ENCODE results near the gene TET3.
A peak's percentile ranks its signal among the peaks of the same experiment; 100 is the strongest.
"Not testable (repeated sequence)": the region's sequence is repeated elsewhere in the genome, so short reads cannot be mapped to it uniquely, and the experiment has no call there.

TET3 gene

GRCh38 chr2:73984203-73984921 is at the start of gene TET3:
TET3 (plus strand) TSS chr2:73984910; CDS start chr2:73986404, 1,494 bp downstream.
- DNase-seq: no peak

DNA sequence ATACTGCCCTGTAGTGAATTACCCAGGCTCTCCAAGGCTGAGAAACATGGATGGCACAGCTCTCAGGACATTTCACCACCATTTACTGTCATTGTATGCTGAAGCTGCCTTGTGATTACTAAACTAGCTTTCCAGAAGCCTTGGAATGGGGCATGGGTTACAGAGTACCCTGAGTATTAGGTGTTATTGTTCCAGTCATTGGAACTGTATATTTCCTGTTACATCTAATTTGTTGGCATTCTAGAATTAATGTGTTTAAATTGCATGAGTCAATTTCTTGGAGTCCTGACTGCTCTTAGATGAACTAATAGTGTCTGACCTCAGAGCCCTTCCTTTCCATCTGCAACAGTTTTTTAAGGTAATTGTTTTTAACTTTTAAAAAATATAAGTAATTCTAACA is 49.1 kb upstream of the TET3 start:
- no peak for DNase-seq

DNA sequence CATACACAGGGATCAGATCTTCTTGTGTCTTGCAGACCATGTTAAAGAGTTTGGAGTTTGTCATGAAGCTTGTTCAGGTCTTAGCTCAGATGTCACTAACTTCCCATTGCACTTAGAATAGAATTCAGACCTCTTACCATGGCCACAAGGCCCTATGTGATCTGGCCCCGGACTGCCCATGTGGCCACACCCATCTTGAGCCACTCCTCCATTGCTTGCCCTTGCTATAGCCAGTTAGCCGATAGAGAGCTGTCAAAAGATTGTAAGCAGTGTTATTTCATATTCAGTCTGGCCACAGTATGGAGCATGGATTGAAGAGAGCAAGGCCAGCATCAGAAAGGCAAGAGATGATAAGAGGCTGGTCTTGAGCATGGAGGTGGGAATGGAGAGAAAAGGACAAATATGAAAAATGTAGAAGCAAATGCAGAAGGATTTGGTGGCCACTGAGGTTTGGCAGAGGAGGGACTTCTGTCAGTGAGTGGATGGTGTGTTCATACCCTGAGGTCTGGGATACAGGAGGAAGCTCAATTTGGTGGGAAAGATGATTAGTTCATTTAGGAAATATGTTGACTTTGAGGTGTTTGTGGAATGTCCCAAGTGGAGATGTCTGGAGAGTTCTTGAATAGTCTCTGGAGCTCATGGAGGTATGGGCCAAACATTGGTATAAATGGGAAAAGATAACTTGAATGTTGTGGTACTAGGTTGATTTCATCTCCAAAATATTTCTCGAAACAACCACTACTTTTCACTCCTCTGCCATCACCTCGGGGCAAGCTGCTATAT is 47.4 kb upstream of the TET3 start:
- no peak for DNase-seq

DNA sequence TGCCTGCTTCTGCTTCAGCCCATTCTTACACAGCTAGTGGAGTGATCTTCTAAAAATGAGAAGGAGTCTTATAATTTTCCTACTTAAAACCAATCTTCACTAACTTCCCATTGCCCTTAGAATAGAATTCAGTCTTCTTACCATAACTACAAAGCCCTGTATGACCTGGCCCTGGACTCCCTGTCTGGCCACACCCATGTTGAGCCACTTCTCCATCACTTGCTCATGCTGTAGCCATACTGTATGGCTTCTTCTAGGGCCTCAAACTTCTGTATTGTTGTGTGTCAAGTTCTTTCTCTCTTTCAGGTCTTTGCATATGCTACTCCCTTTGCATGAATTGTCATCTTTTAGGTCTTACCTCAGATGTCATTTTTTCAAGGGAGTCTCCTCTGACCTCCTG is 46.8 kb upstream of the TET3 start:
- no peak for DNase-seq

- no peak for DNase-seq
Observed at GRCh38 chr2:73938718-73939352, 45.9 kb upstream of the TET3 start.

DNA sequence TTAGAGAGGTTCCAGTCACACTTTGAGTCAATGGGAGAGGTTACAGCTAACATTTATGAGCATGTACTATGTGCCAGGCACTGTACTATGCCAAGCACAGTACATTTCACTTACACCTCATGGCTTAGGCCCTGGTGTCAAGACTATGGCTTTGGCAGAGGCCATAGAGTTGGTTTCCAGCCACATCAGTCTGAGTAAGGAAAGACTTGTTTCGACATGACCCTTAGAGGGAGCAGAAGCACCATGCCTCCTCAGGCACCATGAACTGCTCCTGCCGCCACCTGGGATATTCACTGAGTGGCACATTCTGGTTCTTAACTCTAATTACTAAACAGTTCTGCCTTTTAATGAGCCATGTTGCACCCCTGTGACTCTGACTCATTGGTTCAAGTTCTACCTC is 45.3 kb upstream of the TET3 start:
- DNase-seq: peak; percentile 16

GRCh38 chr2:73940066-73940465 is 44.6 kb upstream of the TET3 start:
- DNase-seq: not testable (repeated sequence)

DNA sequence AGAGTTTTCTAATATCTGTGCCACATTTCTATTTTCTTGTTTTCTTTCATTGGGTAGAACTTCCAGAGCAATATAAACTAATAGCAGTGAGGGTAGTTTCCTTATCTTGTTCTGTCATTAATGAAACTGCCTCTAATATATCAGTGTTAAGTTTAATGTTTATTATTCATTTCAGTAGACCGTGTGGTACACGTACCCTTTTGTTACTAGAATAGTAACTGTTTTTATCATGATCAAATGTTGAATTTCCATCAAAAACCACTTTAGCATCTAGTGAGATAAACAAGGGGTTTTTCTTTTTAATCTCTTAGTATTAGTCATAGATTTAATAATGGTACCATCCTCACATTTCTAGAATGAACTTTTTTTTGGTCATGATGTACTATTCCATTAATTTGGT is 42.0 kb upstream of the TET3 start:
- no peak for DNase-seq

GRCh38 chr2:73944714-73945113 is 40.0 kb upstream of the TET3 start:
- no peak for DNase-seq

DNA sequence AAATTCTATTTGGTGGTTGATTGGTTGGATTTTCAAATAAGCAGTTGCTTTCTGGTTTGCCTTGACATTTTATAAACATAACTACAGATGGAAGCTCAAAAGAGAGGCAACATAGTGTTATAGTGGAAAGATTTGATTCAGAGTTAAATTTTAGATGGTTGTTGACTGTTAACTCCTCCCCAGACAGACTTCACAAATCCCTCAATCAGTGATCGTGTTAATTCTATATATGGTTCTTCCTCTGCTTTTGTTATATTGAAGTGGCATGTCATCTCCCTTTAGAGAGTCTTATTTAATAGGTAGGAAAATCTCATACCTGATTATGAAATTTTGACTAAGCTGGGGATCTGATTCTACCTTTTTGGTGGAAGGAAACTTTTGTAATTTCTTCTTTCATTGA is 38.5 kb upstream of the TET3 start:
- DNase-seq: no peak

DNA sequence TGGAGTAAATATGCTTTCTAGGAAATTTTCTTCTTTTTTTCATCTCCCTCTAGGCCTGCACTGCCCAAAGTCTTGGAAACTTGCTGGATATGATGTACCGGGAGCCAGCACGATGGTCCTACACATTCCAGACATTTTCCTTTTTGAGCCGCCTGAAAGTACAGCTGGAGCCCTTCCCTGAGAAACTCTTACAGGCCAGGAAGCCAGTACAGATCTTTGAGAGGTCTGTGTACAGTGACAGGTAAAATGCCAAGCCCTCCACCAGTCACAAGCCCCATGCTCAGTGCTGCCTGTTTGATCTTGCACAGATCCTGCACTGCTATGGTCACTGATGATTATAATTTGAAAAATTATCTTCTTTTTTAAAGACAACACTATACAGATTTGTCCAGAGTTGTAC is 38.0 kb upstream of the TET3 start:
- DNase-seq: no peak

- DNase-seq: no peak
Observed at GRCh38 chr2:73947412-73948018, 37.2 kb upstream of the TET3 start.

- DNase-seq: no peak
Observed at GRCh38 chr2:73949802-73950201, 34.9 kb upstream of the TET3 start.

DNA sequence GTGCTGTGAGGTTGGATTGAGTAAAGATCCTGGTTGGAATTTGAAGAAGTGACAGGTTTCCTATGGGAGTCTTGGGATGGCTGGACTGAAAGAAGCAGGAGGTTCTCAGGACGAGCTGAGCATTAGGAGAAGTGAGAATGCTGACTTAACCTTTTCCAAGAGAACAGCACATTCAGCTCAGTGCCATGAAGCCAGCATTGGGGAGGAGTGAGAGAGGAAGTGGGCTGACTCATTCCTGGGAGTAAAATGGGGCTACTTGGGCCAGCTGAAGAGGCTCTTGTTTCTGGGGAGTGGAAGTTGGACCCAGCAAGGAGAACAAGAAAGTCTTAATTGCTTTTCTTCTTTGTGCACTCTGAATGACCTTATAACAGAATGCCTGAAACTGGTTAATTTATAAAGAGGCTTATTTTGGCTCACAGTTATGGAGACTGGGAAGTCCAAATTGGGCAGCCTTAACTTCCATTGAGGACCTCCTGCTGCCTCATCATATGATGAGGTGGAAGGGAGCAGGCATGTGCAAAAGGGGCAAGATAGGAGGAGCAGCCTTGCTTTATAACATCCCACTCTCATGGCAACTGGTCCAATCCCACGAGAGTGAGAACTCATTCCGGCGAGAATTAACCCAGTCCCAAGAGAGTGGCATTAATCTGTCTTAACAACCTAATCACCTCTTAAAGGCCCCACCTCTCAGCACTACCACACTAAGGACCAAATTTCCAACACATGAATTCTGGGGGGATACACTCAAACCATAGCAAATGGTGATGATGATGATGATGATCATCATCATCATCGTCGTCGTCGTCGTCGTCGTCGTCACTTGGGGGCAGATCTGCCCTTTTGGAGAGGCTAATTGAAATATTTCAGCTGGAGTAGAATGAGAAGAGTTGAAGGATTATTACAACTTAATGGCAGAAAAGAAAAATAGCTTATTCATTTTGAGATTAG is 31.9 kb upstream of the TET3 start:
- no peak for DNase-seq

GRCh38 chr2:73956218-73956865 is 28.4 kb upstream of the TET3 start:
- no peak for DNase-seq

GRCh38 chr2:73961274-73961673 is 23.4 kb upstream of the TET3 start:
- DNase-seq: no peak

GRCh38 chr2:73961823-73962615 is 22.7 kb upstream of the TET3 start:
- DNase-seq: no peak

DNA sequence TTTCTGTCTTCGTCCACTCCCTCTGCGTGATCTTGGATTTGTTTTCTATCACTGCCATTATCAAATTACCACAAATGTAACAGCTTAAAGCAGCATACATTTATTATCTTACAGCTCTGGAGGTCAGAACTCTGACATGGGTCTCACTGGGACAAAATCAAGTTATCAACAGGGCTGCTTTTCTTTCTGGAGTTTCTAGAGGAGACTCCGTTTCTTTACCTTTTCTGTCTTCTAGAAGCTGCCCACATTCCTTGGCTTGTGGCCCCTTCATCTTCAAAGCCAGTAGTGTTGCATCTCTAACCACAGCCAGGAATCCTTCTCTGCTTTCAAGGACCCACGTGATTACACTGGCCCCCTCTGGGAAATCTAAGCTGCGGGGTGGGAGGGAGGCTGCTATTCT is 21.9 kb upstream of the TET3 start:
- DNase-seq: no peak

DNA sequence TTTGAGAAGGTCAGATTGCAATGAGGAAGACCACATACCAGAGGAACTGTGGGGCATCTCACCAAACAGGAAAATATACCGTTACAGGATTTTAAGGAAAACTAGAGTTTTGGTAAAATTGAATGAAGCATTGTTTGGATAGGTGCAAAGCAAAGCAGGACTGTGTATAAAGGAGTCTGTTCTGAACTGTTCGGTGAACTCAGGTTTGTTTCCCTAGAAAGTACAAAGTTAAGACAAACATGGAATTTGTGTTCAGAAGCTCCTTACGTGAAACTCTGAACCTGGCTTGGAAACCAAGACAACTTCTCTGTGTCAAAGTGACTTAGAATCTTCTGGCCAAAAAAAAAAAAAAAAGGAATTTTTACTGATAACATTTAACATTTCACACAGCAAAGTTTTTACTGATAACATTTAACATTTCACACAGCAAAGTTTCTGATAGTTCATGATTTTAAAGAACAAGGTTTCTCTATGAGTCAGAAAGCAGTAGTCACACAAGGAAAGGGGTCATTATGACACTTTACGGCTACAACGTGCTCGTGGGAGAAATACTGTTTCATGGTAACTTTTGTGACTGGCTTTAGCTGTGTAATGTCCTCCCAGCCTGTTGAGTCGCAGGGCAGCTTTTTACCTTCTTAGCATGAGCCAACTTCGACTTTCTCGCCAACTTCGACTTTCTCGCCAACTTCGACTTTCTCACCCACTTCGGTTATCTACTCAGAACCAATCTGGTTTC is 21.2 kb upstream of the TET3 start:
- no peak for DNase-seq

DNA sequence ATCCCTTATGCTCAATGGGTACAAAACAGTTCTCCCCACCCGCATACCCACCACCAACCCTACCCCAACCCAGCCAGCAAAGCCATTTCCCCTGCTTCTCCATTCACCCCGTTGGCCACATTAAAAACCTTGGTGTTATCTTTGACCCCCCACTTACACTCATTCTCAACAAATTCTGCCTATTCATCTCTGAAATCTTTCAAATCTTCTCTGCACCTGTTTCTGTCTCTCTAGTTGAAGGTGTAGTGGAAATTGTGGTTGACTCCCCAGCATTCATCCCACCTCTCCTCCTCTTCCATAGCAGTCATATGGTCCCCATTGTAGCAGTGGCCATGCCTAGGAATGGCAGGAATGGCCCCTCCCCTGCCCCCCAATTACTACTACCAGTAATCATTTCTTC is 20.5 kb upstream of the TET3 start:
- DNase-seq: no peak

All from activated CD4-positive, alpha-beta T cell treated with anti-CD3 and anti-CD28 coated beads, Interleukin-2, amount 50 U/mL, for 1 hour (primary cell).